ENCODE results near the gene MED12L.

Gene MED12L

DNA sequence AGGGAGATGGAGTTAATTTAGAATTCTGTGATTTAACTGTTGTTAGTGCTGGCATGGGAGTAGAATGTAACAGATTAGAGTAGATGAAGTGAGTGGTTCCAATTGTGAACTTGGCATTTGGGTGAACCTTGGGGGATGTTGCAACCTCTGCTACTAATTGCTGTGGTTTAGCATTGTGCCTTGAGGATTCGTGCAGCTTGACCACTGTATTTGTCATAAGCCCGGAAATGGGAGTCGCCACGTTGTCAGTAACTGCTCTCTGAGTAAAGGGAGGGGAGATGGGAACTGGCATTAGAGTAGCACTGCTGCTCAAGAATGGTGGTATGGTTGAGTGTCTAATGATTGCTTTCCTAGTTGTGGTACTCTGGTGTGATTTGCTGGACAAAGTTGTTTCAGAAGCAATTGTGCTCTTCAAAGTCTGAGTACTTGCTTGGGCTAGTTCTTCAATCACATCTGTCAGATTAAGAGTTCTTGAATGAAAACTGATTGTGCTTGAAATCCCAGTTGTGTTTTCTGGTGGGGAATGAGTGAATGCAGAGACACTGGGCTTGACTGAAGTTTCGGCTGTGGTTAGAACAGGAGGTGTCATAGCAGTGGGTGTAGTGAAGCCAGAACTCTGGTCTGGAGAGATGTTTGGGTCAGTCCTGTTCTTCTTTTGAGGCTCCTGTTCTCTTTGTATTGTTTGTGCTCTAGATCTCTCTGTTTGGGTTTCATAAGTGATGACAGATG, 360.0 kb downstream of the MED12L start:
- Histone ChIP-seq H3K4me3 (no peak overlapping the region), H3K9me3 (ENCODE audit: low read depth, low read length) (no peaks in the 10 kb centered on the region), H3K36me3 (ENCODE audit: insufficient read depth, low read length) (no peaks in the 10 kb centered on the region; the same call in 1 of the 2 replicates), H3K27ac (no peak overlapping the region), H3K9ac (ENCODE audit: insufficient read length) (no peak overlapping the region)
- TF ChIP-seq FOXP2 (optimal IDR thresholded peaks at IDR 0.05; ENCODE audit: control extremely low read depth, extremely low read length, insufficient read depth) (no peak), POLR2AphosphoS5 (IDR thresholded peaks at IDR 0.05; ENCODE audit: borderline replicate concordance, low read depth, low read length) (no peak), EZH2 (IDR thresholded peaks at IDR 0.05) (no peak)
- no peak for DNase-seq (ENCODE audit: low read depth, low spot score)

DNA sequence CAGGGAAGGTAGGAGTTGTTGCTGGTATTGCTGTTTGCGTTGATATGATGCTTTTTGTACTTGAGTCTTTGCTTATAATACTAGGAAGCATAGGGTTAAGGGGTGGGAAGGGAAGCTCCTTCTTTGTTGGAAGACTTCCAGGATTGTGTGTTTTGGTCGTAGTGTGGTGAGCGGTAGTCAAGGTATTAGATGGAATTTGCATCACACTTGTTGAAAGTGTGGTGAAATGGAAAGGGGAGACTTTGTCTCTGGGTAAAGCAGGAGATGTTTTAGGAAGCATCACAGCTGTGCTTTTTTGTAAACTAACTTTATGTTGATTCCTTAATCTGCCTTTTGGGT, 360.5 kb downstream of the MED12L start:
- H3K36me3 ChIP-seq (ENCODE audit: insufficient read depth, low read length), result no peaks in the 10 kb centered on the region; the same call in 1 of the 2 replicates
- H3K4me3 ChIP-seq, result no peak overlapping the region
- no peak for DNase-seq (ENCODE audit: low read depth, low spot score)
- TF ChIP-seq FOXP2 (optimal IDR thresholded peaks at IDR 0.05; ENCODE audit: control extremely low read depth, extremely low read length, insufficient read depth), result no peak
- no peak for TF ChIP-seq POLR2AphosphoS5 (IDR thresholded peaks at IDR 0.05; ENCODE audit: borderline replicate concordance, low read depth, low read length)
- no peak for TF ChIP-seq EZH2 (IDR thresholded peaks at IDR 0.05)
- H3K9ac ChIP-seq (ENCODE audit: insufficient read length), result no peak overlapping the region
- no peaks in the 10 kb centered on the region for H3K9me3 ChIP-seq (ENCODE audit: low read depth, low read length)
- H3K27ac ChIP-seq, result no peak overlapping the region

DNA sequence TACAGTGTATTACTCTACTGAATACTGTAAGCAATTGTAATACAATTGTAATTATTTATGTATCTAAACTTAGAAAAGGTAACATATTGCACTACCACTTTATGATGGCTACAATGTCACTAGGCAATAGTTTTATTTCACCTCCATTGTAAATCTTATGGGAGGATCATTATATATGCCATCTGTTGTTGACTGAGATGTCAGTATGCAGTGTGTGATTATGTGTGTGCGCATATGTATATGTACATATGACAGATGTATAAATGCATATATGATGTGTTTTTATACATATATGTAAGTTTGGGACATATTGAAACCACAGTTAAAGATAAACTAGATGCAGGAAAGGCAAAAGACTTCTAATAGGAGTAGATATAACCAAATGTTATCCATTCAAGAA, 366.9 kb downstream of the MED12L start:
- Histone ChIP-seq H3K9me3 (ENCODE audit: low read depth, low read length) (no peaks in the 10 kb centered on the region), H3K27ac (no peak overlapping the region), H3K4me3 (no peak overlapping the region), H3K36me3 (ENCODE audit: insufficient read depth, low read length) (no peaks in the 10 kb centered on the region; the same call in 1 of the 2 replicates), H3K9ac (ENCODE audit: insufficient read length) (no peak overlapping the region)
- DNase-seq (ENCODE audit: low read depth, low spot score), result no peak
- no peak for TF ChIP-seq EZH2 (IDR thresholded peaks at IDR 0.05)
- no peak for TF ChIP-seq FOXP2 (optimal IDR thresholded peaks at IDR 0.05; ENCODE audit: control extremely low read depth, extremely low read length, insufficient read depth)
- no peak for TF ChIP-seq POLR2AphosphoS5 (IDR thresholded peaks at IDR 0.05; ENCODE audit: borderline replicate concordance, low read depth, low read length)

DNA sequence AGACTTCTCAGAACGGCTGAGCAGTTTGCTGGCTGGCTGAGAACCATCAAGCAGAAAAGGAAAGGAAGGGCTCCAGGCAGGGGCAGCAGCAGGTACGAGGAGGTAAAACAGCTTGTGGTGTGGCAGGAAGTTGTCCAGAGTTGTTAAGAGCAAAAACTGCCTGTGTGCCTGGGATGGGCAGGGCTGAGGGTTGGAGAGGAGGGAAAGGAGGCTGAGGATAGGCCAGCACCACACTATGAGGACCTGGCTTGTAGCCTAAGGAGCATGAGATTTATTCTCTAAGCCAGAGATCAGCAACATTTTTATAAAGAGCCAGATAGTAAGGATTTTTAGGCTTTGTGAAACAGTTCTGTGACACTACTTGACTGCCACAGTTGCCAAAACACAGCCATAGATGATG, 367.4 kb downstream of the MED12L start:
- DNase-seq (ENCODE audit: low read depth, low spot score), result no peak
- no peak overlapping the region for H3K9ac ChIP-seq (ENCODE audit: insufficient read length)
- H3K36me3 ChIP-seq (ENCODE audit: insufficient read depth, low read length), result no peaks in the 10 kb centered on the region; the same call in 1 of the 2 replicates
- TF ChIP-seq FOXP2 (optimal IDR thresholded peaks at IDR 0.05; ENCODE audit: control extremely low read depth, extremely low read length, insufficient read depth) (no peak), POLR2AphosphoS5 (IDR thresholded peaks at IDR 0.05; ENCODE audit: borderline replicate concordance, low read depth, low read length) (no peak), EZH2 (IDR thresholded peaks at IDR 0.05) (no peak)
- no peak overlapping the region for H3K27ac ChIP-seq
- H3K9me3 ChIP-seq (ENCODE audit: low read depth, low read length), result no peaks in the 10 kb centered on the region
- H3K4me3 ChIP-seq, result no peak overlapping the region

DNA sequence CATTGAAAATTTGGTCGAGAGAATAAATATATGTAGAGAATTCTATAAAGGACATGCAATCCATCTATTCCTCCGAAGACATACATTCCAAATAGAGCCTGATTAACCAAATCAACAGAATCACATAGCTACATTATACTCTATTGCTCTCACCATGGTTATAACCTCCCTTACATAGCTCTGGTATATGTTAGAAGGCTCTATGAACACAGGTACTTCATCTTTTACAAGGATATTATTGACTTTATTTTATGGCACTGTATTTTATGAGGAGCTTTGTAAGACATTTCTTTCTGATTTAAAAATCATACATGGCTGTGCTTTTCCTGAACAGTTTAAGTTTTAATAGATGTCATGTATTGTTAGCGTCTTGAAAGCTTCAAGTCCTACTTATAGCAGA, 370.6 kb downstream of the MED12L start:
- H3K4me3 ChIP-seq, result no peak overlapping the region
- no peaks in the 10 kb centered on the region for H3K36me3 ChIP-seq (ENCODE audit: insufficient read depth, low read length)
- H3K9me3 ChIP-seq (ENCODE audit: low read depth, low read length), result no peaks in the 10 kb centered on the region
- no peak for DNase-seq (ENCODE audit: low read depth, low spot score)
- no peak overlapping the region for H3K27ac ChIP-seq
- no peak overlapping the region for H3K9ac ChIP-seq (ENCODE audit: insufficient read length)
- TF ChIP-seq FOXP2 (optimal IDR thresholded peaks at IDR 0.05; ENCODE audit: control extremely low read depth, extremely low read length, insufficient read depth) (no peak), POLR2AphosphoS5 (IDR thresholded peaks at IDR 0.05; ENCODE audit: borderline replicate concordance, low read depth, low read length) (no peak), EZH2 (IDR thresholded peaks at IDR 0.05) (no peak)

DNA sequence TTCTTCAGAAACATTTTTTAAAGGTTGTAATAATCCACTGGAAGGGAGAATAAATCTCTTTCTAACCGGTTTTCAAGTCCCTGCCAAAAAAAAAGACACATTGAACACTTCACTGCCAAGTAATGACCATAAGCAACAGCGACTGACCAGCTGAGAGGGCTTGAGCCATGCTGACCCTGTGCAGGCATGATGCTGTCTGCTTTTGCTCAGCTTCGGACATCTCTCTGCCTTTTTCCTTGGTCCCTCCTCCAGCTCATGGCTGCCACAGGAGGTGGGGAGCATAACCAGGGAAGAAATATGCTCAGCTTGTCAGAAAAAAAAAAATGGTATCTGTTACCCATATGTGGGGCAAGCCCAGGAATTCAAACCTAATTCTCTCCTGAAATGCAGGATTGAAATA, 373.9 kb downstream of the MED12L start:
- DNase-seq (ENCODE audit: low read depth, low spot score), result no peak
- Histone ChIP-seq H3K9me3 (ENCODE audit: low read depth, low read length) (no peaks in the 10 kb centered on the region), H3K27ac (no peak overlapping the region), H3K4me3 (peak overlapping the region; percentile 85; the same call in 1 of the 2 replicates), H3K9ac (ENCODE audit: insufficient read length) (no peak overlapping the region), H3K36me3 (ENCODE audit: insufficient read depth, low read length) (no peaks in the 10 kb centered on the region)
- TF ChIP-seq POLR2AphosphoS5 (IDR thresholded peaks at IDR 0.05; ENCODE audit: borderline replicate concordance, low read depth, low read length) (no peak), FOXP2 (optimal IDR thresholded peaks at IDR 0.05; ENCODE audit: control extremely low read depth, extremely low read length, insufficient read depth) (no peak), EZH2 (IDR thresholded peaks at IDR 0.05) (no peak)

DNA sequence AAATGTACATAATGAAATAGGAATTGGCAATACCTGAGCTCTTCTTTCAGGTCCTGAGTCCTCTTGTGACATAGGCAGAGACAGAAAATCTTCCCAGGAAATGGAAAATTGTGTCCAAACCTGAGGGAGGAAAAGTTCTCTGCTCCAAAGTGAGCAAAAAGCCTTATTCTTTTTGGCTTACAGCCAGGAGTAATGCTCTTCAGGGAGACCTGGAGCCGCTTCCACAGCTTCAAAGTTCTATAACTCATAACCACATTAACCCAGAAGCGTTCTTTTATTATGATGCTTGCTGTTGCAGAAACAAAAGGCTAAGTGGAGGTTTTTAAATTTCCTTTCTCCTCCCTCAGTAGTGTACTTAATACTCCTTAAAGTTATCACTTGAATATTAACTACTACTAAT, 374.8 kb downstream of the MED12L start:
- no peak for TF ChIP-seq POLR2AphosphoS5 (IDR thresholded peaks at IDR 0.05; ENCODE audit: borderline replicate concordance, low read depth, low read length)
- no peak for TF ChIP-seq EZH2 (IDR thresholded peaks at IDR 0.05)
- TF ChIP-seq FOXP2 (optimal IDR thresholded peaks at IDR 0.05; ENCODE audit: control extremely low read depth, extremely low read length, insufficient read depth), result no peak
- Histone ChIP-seq H3K9ac (ENCODE audit: insufficient read length) (peak overlapping the region; percentile 66), H3K27ac (no peak overlapping the region), H3K36me3 (ENCODE audit: insufficient read depth, low read length) (no peaks in the 10 kb centered on the region), H3K9me3 (ENCODE audit: low read depth, low read length) (no peaks in the 10 kb centered on the region), H3K4me3 (peak overlapping the region; percentile 85)
- DNase-seq (ENCODE audit: low read depth, low spot score), result peak; percentile 67

DNA sequence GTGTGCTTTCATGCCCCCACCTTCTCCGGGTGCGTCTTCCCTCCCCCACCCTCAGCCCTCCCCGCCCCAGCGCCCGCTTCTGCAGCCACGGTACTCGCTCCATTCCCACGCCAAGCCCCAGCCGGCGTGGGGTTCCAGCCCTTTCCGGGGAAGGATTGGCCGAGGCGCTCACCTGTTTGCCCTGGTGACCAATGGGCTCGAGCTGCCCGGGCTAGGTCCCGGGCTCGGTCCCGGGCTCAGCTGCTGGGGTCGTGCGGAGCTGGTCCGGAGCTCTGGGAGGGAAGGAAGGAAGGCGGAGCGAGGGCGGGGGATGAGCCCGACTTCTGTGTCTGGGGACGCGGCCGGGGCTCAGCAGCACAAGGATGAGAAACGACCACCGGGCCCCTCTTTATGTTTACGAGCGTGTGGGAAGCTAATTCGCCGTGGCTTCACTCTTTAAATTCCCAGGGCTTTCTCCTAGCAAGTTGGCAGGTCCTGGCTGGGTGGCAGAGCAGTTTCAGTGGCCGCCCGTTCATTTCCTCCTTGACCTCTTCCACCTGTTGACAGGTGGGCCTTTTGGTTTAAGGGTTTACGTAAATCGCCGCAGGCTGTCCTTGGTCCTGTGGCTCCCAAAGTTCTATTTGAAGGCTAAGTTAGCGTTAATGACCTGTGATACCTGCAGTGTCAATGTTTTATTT, 375.4 kb downstream of the MED12L start, which contains the start of gene IGSF10:
TSS of gene IGSF10 (minus strand) at position 288 of the 677 bp plus-strand sequence. CDS start 2,352 bp downstream, outside the sequence.
- Histone ChIP-seq H3K9ac (ENCODE audit: insufficient read length) (peak within 1 kb of the TSS; percentile 66), H3K36me3 (ENCODE audit: insufficient read depth, low read length) (no peaks in the 10 kb centered on the region), H3K4me3 (peak within 1 kb of the TSS; percentile 85), H3K9me3 (ENCODE audit: low read depth, low read length) (no peaks in the 10 kb centered on the region), H3K27ac (no peak within 1 kb of the TSS)
- DNase-seq (ENCODE audit: low read depth, low spot score), result no peak
- no peak for TF ChIP-seq EZH2 (IDR thresholded peaks at IDR 0.05)
- TF ChIP-seq FOXP2 (optimal IDR thresholded peaks at IDR 0.05; ENCODE audit: control extremely low read depth, extremely low read length, insufficient read depth), result no peak
- TF ChIP-seq POLR2AphosphoS5 (IDR thresholded peaks at IDR 0.05; ENCODE audit: borderline replicate concordance, low read depth, low read length), result no peak

Data from SK-N-MC (cell line).